SW 1271 (cell line): ENCODE measurements around the gene ITPR1.

Experiments
- DNase-seq, 2 experiments: peaks; one replicate each; lab custom pipeline; 2025; lab: John Stamatoyannopoulos, UW

The ITPR1 gene

GRCh38 chr3:4687167-4687566, 194.0 kb downstream of the ITPR1 start:
- DNase-seq = no peak

DNA sequence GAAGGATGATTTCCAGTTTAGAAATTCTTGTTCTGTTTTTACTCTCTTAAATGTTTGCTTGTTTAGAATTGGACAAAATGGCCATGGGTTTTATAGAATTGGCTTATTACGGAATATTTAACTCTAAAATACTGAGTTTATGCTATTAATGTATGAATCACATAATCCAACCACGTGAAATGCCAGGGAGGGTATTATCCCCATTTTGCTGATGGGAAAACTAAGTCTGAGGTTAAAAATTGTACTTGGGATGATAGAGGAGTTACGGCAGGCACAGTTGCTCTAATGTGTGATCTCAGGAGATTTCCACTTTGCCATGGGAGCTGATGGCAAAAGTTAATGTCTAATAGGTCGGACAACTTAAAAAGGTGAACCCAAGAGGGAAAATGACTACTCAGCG, 194.4 kb downstream of the ITPR1 start:
- no peak for DNase-seq

DNA sequence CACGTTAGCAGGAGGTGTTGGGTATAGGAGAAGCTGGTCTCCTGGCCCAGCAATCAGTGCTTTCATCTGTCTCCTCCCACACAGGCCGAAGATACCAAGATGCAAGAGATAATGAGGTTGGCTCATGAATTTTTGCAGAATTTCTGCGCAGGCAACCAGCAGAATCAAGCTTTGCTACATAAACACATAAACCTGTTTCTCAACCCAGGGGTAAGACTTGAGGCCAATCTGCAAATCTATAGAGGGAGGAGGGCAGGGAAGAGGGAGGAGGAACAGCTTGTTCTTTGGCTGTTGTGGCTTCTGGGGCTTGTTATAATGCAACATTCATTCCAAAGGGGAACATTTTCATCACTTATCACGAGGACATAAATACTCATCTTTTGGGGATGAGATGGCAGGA, 195.3 kb downstream of the ITPR1 start:
- DNase-seq = no peak

DNA sequence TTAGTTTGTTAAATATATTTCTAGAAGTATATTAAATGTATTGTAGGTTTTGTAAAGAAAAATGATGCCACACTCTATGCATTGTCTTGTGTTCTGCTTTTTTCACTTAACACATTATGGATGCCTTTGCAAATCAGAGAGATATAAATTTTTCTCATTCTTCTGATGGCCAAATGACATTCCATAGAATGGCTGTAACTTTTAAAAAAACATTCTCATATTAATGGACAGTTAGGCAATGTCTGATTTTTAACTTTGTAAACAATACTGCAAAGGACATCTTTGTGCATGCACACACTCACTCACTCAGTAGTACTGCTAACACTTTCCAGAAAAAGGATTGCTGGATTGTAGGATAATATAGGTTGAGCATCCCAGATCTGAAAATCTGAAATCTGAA, 195.9 kb downstream of the ITPR1 start:
- no peak for DNase-seq

- no peak for DNase-seq
Observed at GRCh38 chr3:4690277-4690676, 197.1 kb downstream of the ITPR1 start.

DNA sequence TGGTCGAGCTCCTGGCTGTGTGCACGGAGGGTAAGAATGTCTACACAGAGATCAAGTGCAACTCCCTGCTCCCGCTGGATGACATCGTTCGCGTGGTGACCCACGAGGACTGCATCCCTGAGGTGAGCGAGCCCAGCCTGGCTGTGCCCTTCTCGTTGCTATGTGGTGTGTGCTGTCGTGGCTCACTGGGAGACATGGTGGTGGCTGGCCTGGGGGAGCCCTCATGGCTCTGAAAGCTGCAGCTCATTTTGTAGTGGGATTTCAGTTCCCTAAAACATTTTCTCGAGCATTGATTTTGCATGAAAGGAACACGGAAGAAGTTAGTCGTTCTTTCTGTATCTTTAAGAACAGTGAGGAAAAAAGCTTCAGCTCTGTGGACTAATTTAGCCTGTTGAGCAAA, 200.5 kb downstream of the ITPR1 start:
- DNase-seq = no peak

DNA sequence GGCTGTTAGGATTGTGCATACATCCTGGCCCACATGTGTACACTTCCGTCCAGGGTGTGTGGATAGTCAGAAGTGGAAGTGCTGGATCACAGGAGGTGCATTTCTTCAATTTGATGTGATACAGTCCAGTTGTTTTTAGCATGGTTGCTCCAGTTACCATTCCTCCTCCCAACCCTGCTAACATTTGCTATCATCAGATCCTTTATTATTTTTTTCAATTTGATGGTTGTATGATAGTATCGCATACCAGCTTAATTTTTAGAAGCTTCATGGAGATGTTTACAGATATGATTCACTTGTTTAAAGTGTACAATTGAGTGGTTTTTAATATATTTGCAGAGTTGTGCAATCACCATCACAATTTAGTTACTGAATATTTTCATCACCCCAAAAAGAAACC, 202.7 kb downstream of the ITPR1 start:
- no peak for DNase-seq

- DNase-seq = no peak
Observed at GRCh38 chr3:4696266-4696665, 203.1 kb downstream of the ITPR1 start.

GRCh38 chr3:4698125-4698821, 205.1 kb downstream of the ITPR1 start:
- no peak for DNase-seq

- DNase-seq = no peak
Observed at GRCh38 chr3:4703054-4703480, 209.9 kb downstream of the ITPR1 start.

DNA sequence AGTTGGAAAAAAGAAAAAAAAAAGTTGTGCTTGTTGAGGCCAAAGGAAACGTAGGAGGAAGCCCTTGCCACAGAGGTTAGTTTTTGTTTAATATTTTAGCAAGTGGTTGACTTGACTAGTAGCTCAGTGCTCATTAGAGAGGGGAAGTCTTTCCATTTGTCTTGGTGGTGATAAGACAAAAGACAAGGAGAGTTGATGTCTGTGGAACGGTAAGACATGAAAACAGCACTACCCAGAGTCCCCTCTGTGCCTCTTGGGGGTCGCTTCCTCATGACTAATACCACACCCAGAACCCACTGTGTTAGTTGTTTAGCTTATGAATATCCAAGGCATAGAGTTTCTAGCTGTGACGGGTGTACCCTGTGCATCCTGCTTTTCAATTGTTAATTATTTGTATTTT, 211.4 kb downstream of the ITPR1 start:
- no peak for DNase-seq

GRCh38 chr3:4707324-4707723, 214.2 kb downstream of the ITPR1 start:
- no peak for DNase-seq

DNA sequence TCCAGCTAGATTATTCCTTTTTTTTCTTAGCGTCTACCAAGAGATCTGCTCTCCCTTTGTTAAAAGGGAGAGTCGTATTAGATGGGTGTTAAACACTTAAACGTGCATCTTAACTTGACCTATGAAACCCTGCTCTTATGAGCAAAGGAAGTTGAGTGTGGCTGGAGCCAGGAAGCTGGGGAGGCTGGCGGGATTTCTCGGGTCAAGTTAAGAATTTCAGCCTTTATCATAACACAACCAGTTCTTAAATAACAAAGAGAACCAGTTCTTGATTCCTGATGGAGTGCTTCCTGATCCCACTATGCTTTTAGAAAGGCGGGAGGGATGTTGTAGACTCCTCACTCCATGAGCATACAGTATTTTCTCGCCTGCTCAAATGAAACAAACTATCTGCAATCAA, 215.1 kb downstream of the ITPR1 start:
- DNase-seq = no peak

- DNase-seq = no peak
Observed at GRCh38 chr3:4709341-4709740, 216.2 kb downstream of the ITPR1 start.

- DNase-seq = no peak
Observed at GRCh38 chr3:4710191-4710590, 217.0 kb downstream of the ITPR1 start.

DNA sequence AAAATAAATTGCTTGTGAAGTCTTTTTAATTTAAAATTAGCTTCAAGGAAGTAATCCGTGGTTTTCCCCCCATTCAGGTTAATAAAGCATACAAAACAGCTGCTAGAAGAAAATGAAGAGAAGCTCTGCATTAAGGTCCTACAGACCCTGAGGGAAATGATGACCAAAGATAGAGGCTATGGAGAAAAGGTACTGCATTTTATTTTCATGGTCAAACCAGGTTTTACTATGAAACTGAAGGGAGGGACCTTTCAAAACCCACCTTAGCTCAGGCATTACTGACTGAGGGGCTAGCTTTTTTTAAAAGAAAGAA, 218.5 kb downstream of the ITPR1 start:
- DNase-seq = no peak

GRCh38 chr3:4712109-4712508, 219.0 kb downstream of the ITPR1 start:
- DNase-seq = no peak

- DNase-seq = no peak
Observed at GRCh38 chr3:4714045-4714444, 220.9 kb downstream of the ITPR1 start.

DNA sequence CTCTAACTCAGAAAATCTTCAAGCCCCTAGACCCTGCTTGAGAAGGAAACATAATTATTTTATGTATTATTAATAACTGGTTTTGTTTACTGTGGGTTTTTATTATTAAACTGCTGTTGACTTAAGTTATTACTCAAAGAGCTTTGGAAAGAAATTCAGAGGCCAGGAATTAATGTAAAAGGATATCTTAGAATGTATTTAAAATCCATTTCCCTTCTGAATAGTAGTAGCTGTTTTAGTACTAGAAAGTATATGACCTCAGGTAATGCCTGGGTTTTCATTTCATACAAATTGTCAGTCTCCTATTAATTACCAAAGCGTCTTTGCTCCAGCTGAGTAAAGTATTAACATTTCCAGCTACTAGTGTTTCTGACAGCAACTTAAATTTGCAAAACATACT, 223.1 kb downstream of the ITPR1 start:
- DNase-seq = no peak

GRCh38 chr3:4716706-4717362, 223.7 kb downstream of the ITPR1 start:
- no peak for DNase-seq

- DNase-seq = no peak
Observed at GRCh38 chr3:4717363-4717740, 224.2 kb downstream of the ITPR1 start.

- no peak for DNase-seq
Observed at GRCh38 chr3:4718179-4718736, 225.1 kb downstream of the ITPR1 start.

GRCh38 chr3:4719046-4719501, 225.9 kb downstream of the ITPR1 start:
- no peak for DNase-seq
